IMR-90 (cell line): ENCODE measurements around the gene HOXA3. TPM values are rescaled to one million over a fixed set of nuclear protein-coding genes. Genes with fewer than 3 reads are reported as not detected.

Experiments used
- ATAC-seq: fragments of 200-7000 bp; cut with Tn5 transposase; 2 replicates; pipeline ENCODE4 v1.9.1; 2020; ENCODE audit warnings: low read depth, mild to moderate bottlenecking, moderate library complexity
- BruUV-seq: library from RNA; stranded (reverse); fragments of 400-500 nt; replicated peaks from 2 replicates; lab custom pipeline; 2021; lab: Mats Ljungman, UMichigan
- CTCF ChIA-PET: fragments of 300-600 bp; formaldehyde crosslinking; extraction: SDS; loops from one replicate; lab custom pipeline; 2021; ENCODE audit warnings: antibody characterized with exemption; lab: Yijun Ruan, JAX
- POLR2A ChIA-PET: fragments of 300-600 bp; sonication (Branson Sonifier 250); formaldehyde crosslinking; loops from one replicate; lab custom pipeline; 2022; ENCODE audit warnings: antibody characterized with exemption; ENCODE audit not compliant: unreplicated experiment; lab: Charles Lee
- DNase-seq: peaks from one replicate; pipeline ENCODE4 v3.0.0; 2013
- H2AFZ ChIP-seq: replicated peaks from 2 replicates; pipeline ENCODE3; 2013; ENCODE audit warnings: low read length, mild to moderate bottlenecking; ENCODE audit not compliant: poor library complexity
- H2AK5ac ChIP-seq: 2 replicates; pipeline ENCODE4 v1.6.1; 2013; ENCODE audit warnings: low read depth, low read length, inconsistent platforms
- H2AK9ac ChIP-seq: replicated peaks from 2 replicates; pipeline ENCODE3; 2013; ENCODE audit warnings: mild to moderate bottlenecking, low read depth, low read length, moderate library complexity; ENCODE audit not compliant: poor library complexity
- H2BK120ac ChIP-seq: 2 replicates; pipeline ENCODE4 v1.6.1; 2013; ENCODE audit warnings: low read depth, low read length, inconsistent platforms
- H2BK15ac ChIP-seq: 3 replicates; pipeline ENCODE4 v1.6.1; 2013; ENCODE audit warnings: low read depth, low read length, inconsistent platforms
- H2BK20ac ChIP-seq: 2 replicates; pipeline ENCODE4 v1.6.1; 2013; ENCODE audit warnings: low read depth, mild to moderate bottlenecking, inconsistent platforms, low read length, moderate library complexity
- H2BK5ac ChIP-seq: 2 replicates; pipeline ENCODE4 v1.6.1; 2013; ENCODE audit warnings: mild to moderate bottlenecking, low read depth, low read length, inconsistent platforms; ENCODE audit not compliant: poor library complexity, severe bottlenecking
- H3K14ac ChIP-seq: replicated peaks from 2 replicates; pipeline ENCODE4 v1.6.1; 2013; ENCODE audit warnings: low read depth, low read length, inconsistent platforms
- H3K18ac ChIP-seq: 2 replicates; pipeline ENCODE4 v1.6.1; 2013; ENCODE audit warnings: low read depth, low read length, control low read depth
- H3K23ac ChIP-seq: 2 replicates; pipeline ENCODE4 v1.6.1; 2013; ENCODE audit warnings: low read depth, low read length, inconsistent platforms
- H3K27ac ChIP-seq: 2 replicates; pipeline ENCODE4 v1.5.1; 2013; ENCODE audit warnings: mild to moderate bottlenecking, control low read depth, low read length; ENCODE audit not compliant: insufficient read depth
- H3K27me3 ChIP-seq: 2 replicates; pipeline ENCODE4 v1.6.1; 2013; ENCODE audit warnings: low read length; ENCODE audit not compliant: control insufficient read depth, insufficient read depth
- H3K36me3 ChIP-seq: 2 replicates; pipeline ENCODE4 v1.6.1; 2013; ENCODE audit warnings: low read length, mixed read lengths; ENCODE audit not compliant: control insufficient read depth, insufficient read depth
- H3K4ac ChIP-seq: 2 replicates; pipeline ENCODE4 v1.6.1; 2013; ENCODE audit warnings: low read depth, low read length, inconsistent platforms
- H3K4me1 ChIP-seq: 2 replicates; pipeline ENCODE4 v1.6.1; 2013; ENCODE audit warnings: low read length, mixed read lengths; ENCODE audit not compliant: control insufficient read depth, insufficient read depth
- H3K4me2 ChIP-seq: 2 replicates; pipeline ENCODE4 v1.6.1; 2013; ENCODE audit warnings: low read depth, mild to moderate bottlenecking, control low read depth, low read length, moderate library complexity
- H3K4me3 ChIP-seq: 2 replicates; pipeline ENCODE4 v1.5.1; 2013; ENCODE audit warnings: low read depth, mild to moderate bottlenecking, control low read depth, low read length, moderate library complexity; ENCODE audit not compliant: insufficient read depth
- H3K56ac ChIP-seq: 2 replicates; pipeline ENCODE4 v1.6.1; 2013; ENCODE audit warnings: low read length, inconsistent platforms; ENCODE audit not compliant: insufficient read depth; ENCODE audit errors: extremely low read depth
- H3K79me1 ChIP-seq, 2 experiments: 2 replicates each; pipeline ENCODE4 v1.6.1; 2013; ENCODE audit warnings: low read length in 2 of 2, inconsistent platforms in 1 of 2, low read depth in 1 of 2
- H3K9ac ChIP-seq: 2 replicates; pipeline ENCODE4 v1.6.1; 2013; ENCODE audit warnings: low read depth, low read length, control low read depth
- H3K9me1 ChIP-seq: 2 replicates; pipeline ENCODE4 v1.6.1; 2013; ENCODE audit warnings: low read length, inconsistent platforms; ENCODE audit not compliant: insufficient read depth
- H3K9me3 ChIP-seq: 2 replicates; pipeline ENCODE4 v1.6.1; 2013; ENCODE audit warnings: low read length; ENCODE audit not compliant: control insufficient read depth, insufficient read depth
- H4K20me1 ChIP-seq: 2 replicates; pipeline ENCODE4 v1.6.1; 2013; ENCODE audit warnings: low read length, inconsistent platforms; ENCODE audit not compliant: insufficient read depth
- H4K5ac ChIP-seq: 2 replicates; pipeline ENCODE4 v1.6.1; 2013; ENCODE audit warnings: mild to moderate bottlenecking, low read depth, low read length, control low read depth
- H4K8ac ChIP-seq, 2 experiments: 2 replicates each; pipeline ENCODE4 v1.6.1; 2013; ENCODE audit warnings: low read depth in 2 of 2, low read length in 2 of 2, control low read depth in 1 of 2, inconsistent platforms in 1 of 2
- H4K91ac ChIP-seq: 2 replicates; pipeline ENCODE4 v1.6.1; 2013; ENCODE audit warnings: low read depth, low read length, inconsistent platforms; ENCODE audit not compliant: insufficient read depth
- BHLHE40 ChIP-seq: fragments of 150-350 bp; IDR thresholded peaks from 2 replicates; pipeline ENCODE4 v1.6.1; 2016; ENCODE audit warnings: mild to moderate bottlenecking, low read depth, low read length
- CTCF ChIP-seq: conservative IDR thresholded peaks from 2 replicates; pipeline ENCODE4 v1.5.1; 2012; ENCODE audit warnings: mild to moderate bottlenecking, low read depth, low read length, improper control_type of control experiment
- MAFK ChIP-seq: IDR thresholded peaks from 2 replicates; pipeline ENCODE4 v1.6.1; 2012; ENCODE audit warnings: low read depth, low read length, improper control_type of control experiment
- MXI1 ChIP-seq: IDR thresholded peaks from 2 replicates; pipeline ENCODE4 v1.6.1; 2012; ENCODE audit warnings: low read depth, mild to moderate bottlenecking, low read length, moderate library complexity, borderline replicate concordance
- RCOR1 ChIP-seq: IDR thresholded peaks from 2 replicates; pipeline ENCODE4 v1.6.1; 2012; ENCODE audit warnings: mild to moderate bottlenecking, low read length, improper control_type of control experiment; ENCODE audit not compliant: insufficient replicate concordance
- WGBS, 2 experiments: methylation state at CpG; one replicate each; pipeline versions ENCODE4 v1.1.5 to v1.1.7; 2013; ENCODE audit warnings: missing lambda C conversion rate in 2 of 2; ENCODE audit not compliant: insufficient read length in 1 of 2; ENCODE audit errors: extremely low coverage in 2 of 2; 5-methylcytosine and 5-hydroxymethylcytosine counted together
- dilution Hi-C: fragments of 300-500 bp; cut with HindIII; formaldehyde crosslinking; loops from one replicate; pipeline ENCODE4 v1.14.3; 2018; ENCODE audit warnings: low sequenced_read_pairs; ENCODE audit not compliant: unreplicated experiment
- in situ Hi-C: fragments of 300-500 bp; cut with MboI; formaldehyde crosslinking; loops from 3 replicates; pipeline ENCODE4 v1.14.3; 2019; ENCODE audit warnings: low sequenced_read_pairs, inconsistent platforms, mixed read lengths
- intact Hi-C: fragments of 100-400 bp; cut with micrococcal nuclease; formaldehyde crosslinking; loops from 2 replicates; pipeline ENCODE4 v1.10.0; 2022
- polyA plus RNA-seq, 3 experiments: library from polyadenylated mRNA; depleted of rRNA; stranded (reverse); fragments of >200 nt; gene quantifications; 2 replicates each; pipeline ENCODE4 v1.2.3, GENCODE V29; 2012; ENCODE audit warnings: low replicate concordance in 1 of 3
- total RNA-seq: library from RNA; depleted of rRNA; stranded (reverse); fragments of >200 nt; gene quantifications from 2 replicates; pipeline ENCODE4 v1.2.3, GENCODE V29; 2012

HOXA3 gene
- total and polyA plus RNA-seq, 2 of the 4 experiments (the other 2 are of a cell fraction), result 0.90 to 5.4 TPM

DNA sequence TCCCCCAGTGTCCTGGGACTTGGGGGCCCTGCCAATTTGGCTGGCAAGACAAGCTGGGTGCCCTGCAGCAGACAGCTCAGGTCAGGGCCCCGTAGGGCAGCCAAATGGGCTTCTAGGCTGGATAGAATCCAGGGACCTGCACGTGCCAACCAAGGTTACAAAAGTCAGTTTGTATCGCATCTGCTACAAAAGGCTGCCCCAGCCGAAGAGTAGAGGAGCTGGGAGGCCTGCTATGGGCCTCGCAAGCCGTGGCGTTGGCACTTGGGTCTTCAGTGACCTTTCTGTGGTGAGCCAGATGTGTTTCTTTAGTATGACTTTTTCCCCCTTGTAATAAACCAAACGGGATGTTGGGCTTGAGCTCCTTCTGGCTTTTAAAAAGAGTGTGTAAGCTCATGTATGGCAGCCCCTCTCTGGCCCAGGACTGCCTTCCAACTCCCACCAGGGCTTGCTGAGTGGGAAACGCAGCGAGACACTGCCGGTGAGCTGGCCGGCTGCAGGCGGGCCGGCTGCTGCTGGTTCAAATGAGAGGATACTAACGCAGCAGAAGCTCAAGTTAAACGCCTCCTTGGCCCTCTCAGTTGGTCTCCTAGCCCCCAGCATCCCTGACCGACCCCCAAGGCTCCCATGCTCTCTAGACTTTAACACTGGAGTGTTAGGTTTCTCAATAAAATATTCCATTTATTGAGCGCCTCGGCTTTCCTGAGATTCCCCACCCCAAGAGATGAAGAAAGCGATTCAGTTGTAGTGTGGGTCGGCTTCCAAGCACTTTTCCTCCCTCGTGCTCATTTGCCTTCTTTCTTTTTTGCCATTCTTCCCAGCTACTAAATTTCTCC, 24.8 kb upstream of the HOXA3 start:
- no peak overlapping the region for H3K9ac ChIP-seq
- no peak overlapping the region for H2AK5ac ChIP-seq
- peaks cover 88% of the 10 kb centered on the region for H3K27me3 ChIP-seq
- H3K27ac ChIP-seq, result no peak overlapping the region
- BruUV-seq, result no TSS peak
- no peak overlapping the region for H3K4me2 ChIP-seq
- H2BK20ac ChIP-seq, result no peak overlapping the region
- H4K8ac ChIP-seq, result no peak overlapping the region
- 80% methylated on average over 1 of the region's 22 CpGs; no CpG with 5 or more reads in 1 of the 2 experiments for WGBS, 2 experiments
- DNase-seq (no peak), ATAC-seq (no peak)
- H3K14ac ChIP-seq, result no peak overlapping the region
- TF ChIP-seq BHLHE40 (no peak), MXI1 (no peak), CTCF (no peak), RCOR1 (no peak), MAFK (no peak)
- H3K9me1 ChIP-seq, result no peaks in the 10 kb centered on the region
- dilution Hi-C loops, result no loop called here
- ChIA-PET POLR2A (no interaction called here), CTCF (interaction anchor here (1.3 kb wide), 1 partner anchor 322 kb away, joined by 4 read pairs; no protein-coding TSS in a partner anchor)
- H3K9me3 ChIP-seq, result peaks cover 4% of the 10 kb centered on the region; the same call in 1 of the 2 replicates
- no peak overlapping the region for H3K23ac ChIP-seq
- H3K4me3 ChIP-seq, result no peak overlapping the region
- H3K18ac ChIP-seq, result no peak overlapping the region
- in situ Hi-C loops, result no loop called here
- H2BK5ac ChIP-seq, result no peak overlapping the region
- intact Hi-C loops, result no loop called here
- no peaks in the 10 kb centered on the region for H3K36me3 ChIP-seq
- no peaks in the 10 kb centered on the region for H3K79me1 ChIP-seq
- no peak overlapping the region for H2AK9ac ChIP-seq
- no peak overlapping the region for H2AFZ ChIP-seq
- H4K91ac ChIP-seq, result no peak overlapping the region
- H2BK120ac ChIP-seq, result no peak overlapping the region
- no peak overlapping the region for H4K5ac ChIP-seq
- H3K4ac ChIP-seq, result no peak overlapping the region
- no peak overlapping the region for H2BK15ac ChIP-seq
- H3K4me1 ChIP-seq, result no peaks in the 10 kb centered on the region; the same call in 1 of the 2 replicates
- H4K20me1 ChIP-seq, result 0 out of 2 replicates have a peak, but pooled peaks cover 7% of the 10 kb centered on the region
- no peak overlapping the region for H3K56ac ChIP-seq
